GM18951 (cell line): ENCODE results near the gene NDUFB7.

Experiments used
- POLR2A ChIP-seq: IDR thresholded peaks from 4 replicates; pipeline ENCODE4 v1.6.1; 2011; ENCODE audit warnings: mild to moderate bottlenecking; ENCODE audit not compliant: insufficient read length, insufficient read depth; ENCODE audit errors: extremely low read depth
- in situ Hi-C: fragments of 300-500 bp; cut with MboI; formaldehyde crosslinking; loops from one replicate; pipeline ENCODE4 v1.12.0; 2022; ENCODE audit warnings: low sequenced_read_pairs, mixed read lengths, inconsistent platforms; ENCODE audit not compliant: unreplicated experiment

The NDUFB7 gene

GRCh38 chr19:14563989-14564651 lies 7.7 kb downstream of the NDUFB7 start:
- no peak for TF ChIP-seq POLR2A
- in situ Hi-C loops, result no loop called here

GRCh38 chr19:14563590-14563926 lies 8.3 kb downstream of the NDUFB7 start:
- no peak for TF ChIP-seq POLR2A
- in situ Hi-C loops, result no loop called here

DNA sequence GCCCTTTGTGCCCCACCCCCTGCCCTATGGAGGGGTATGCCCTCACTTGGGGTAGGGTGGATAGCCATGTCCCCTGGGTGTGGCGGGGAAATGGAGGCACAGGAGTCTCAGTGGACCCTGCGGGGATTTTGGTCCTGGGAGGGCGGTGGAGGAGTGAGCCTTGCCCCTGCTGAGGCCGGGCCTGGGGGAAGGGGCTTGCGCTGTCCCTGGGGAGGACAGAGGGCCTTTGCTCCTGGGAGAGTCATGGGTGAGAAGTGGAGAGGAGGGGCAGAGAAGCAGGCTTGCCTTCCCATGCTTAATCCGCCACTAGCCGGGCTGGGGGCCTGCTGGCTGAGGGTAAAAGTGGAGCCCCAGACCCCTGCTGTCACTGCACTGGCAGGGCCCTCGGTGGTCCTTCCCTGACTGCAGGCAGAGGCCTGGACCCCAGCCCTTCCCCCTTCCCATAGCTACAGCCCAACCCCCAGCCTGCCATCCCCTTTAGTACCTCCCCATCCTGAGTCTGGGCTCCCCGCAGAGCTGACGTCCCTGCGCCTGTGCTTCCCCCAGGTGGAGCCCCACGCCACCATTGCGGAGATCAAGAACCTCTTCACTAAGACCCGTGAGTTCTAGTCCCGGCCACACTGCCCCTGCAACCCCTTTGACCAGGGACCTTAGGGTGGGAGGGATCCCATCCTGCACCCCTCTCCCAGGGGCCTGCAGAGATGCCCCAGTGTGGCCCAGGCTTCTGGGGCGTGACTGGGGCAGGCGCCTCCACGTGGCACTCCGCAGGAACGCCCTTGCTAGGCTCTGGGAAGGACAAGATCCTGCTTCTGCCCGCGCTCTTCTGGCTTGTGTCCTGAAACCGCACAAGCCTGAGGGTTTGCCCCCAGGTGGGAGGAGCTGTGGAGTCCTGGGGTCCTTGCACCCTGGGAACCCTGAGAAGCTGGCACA lies 8.9 kb downstream of the NDUFB7 start:
- TF ChIP-seq POLR2A, result no peak
- in situ Hi-C loops, result no loop called here

DNA sequence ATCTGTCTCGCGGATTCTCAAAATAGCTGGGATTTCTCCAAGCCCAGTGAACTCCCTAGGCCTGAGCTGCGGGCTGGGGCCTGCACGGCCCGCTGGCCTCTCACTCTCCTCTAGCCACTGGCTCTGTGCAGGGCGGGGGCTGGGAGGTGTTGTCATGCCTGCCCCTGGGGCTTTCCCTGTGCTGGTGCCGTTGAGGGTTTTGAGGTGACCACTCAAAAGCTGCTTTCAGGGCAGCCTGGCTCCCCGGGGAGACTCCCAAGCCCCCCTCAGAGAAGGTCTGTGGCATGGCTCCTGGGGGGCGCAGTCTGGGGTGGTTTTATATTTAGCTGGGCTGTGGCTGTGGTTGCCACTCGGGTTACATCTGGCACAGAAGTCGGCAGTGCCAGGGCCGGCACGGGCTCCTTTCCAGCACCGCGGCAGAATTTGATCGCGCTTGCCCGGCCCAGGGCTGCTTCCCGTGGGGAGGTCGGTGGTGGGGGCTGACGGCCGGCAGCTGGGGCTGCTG lies 10.0 kb downstream of the NDUFB7 start:
- in situ Hi-C loops, result no loop called here
- no peak for TF ChIP-seq POLR2A

GRCh38 chr19:14561249-14561648 lies 10.6 kb downstream of the NDUFB7 start:
- in situ Hi-C loops, result no loop called here
- TF ChIP-seq POLR2A, result no peak

DNA sequence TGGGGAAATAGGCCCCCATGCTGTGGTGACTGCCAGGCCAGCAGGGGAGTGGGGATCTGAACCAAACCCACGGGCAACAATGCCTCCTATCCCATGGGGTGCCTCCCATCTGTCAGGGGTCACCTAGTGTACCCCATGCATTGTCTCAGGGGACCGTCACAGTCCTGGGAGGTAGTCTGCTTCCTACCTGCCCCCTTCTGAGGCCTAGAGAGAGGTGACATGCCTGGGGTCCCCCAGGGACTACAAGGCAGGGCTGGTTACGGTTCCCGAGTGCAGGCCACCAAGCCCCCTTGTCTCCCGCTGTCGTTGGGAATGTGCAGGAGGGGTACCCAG lies 11.1 kb downstream of the NDUFB7 start:
- no peak for TF ChIP-seq POLR2A
- in situ Hi-C loops, result no loop called here

GRCh38 chr19:14559916-14560775 lies 11.7 kb downstream of the NDUFB7 start:
- TF ChIP-seq POLR2A, result no peak
- in situ Hi-C loops, result no loop called here

GRCh38 chr19:14558370-14559066 lies 13.3 kb downstream of the NDUFB7 start:
- TF ChIP-seq POLR2A, result no peak
- in situ Hi-C loops, result no loop called here

DNA sequence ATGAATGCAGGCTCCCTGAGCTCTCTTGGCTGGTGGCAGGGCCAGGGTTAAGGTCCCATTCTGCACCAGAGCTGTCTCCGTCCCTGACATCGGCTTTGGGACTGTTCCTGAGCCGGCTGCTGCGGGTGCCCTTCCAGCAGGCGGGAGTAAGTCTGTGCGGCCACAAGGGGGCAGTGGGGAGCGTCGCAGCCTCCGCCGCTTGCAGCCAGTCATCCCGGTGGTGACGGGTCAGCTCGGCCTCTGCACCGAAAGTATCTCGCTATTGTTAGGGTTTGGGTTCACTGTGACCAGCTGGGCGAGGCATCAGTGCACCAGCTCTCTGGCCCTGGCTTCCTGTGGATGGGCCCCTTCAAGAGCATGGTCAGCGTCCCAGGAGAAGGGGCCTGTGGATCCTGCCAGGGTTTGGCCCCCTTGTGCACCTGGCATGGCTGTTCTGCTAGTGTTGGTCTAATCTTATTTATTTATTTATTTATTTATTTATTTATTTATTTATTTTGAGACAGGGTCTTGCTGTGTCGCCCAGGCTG lies 15.1 kb downstream of the NDUFB7 start:
- in situ Hi-C loops, result no loop called here
- no peak for TF ChIP-seq POLR2A

- in situ Hi-C loops, result no loop called here
- no peak for TF ChIP-seq POLR2A
Measured at GRCh38 chr19:14555918-14556661, 15.8 kb downstream of the NDUFB7 start.

GRCh38 chr19:14554382-14554812 lies 17.5 kb downstream of the NDUFB7 start:
- in situ Hi-C loops, result no loop called here
- no peak for TF ChIP-seq POLR2A

DNA sequence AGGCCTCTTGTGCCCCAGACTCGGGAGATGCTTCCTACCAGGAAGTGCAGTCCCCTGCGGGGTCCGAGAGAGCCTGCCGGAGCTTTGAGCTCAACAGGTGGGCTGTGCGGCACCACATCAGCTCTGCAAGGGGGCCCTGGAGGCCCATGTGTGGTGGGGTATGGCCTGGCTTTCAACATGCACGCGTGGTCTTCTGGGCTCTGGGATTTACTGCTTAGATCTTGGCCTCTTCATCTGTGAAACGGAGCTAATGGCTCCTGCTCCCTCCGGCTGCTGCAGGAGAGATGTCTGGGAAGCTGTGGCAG lies 18.0 kb downstream of the NDUFB7 start:
- TF ChIP-seq POLR2A, result no peak
- in situ Hi-C loops, result no loop called here
